ENCODE data around the gene COX7A2. TPM values are rescaled to one million over a fixed set of nuclear protein-coding genes. Genes with fewer than 3 reads are reported as not detected.
A peak's percentile ranks its signal among the peaks of the same experiment; 100 is the strongest.

COX7A2 gene
- polyA plus RNA-seq, 2 donors: 393 to 531 TPM

- Histone ChIP-seq H3K27ac (ENCODE audit: low read depth in 2 of 2, low read length in 1 of 2) (peak overlapping the region in 1 of 2 donors; percentile 23), H3K9me3 (ENCODE audit: control insufficient read depth in 2 of 2, insufficient read depth in 1 of 2, low read depth in 1 of 2, low read length in 1 of 2) (no peaks in the 10 kb centered on the region), H3K4me3 (ENCODE audit: low read depth in 1 of 2, low read length in 2 of 2) (no peak overlapping the region), H3K4me1 (ENCODE audit: control insufficient read depth in 2 of 2, insufficient read depth in 2 of 2, low read length in 1 of 2) (peaks cover 0 to 5% of the 10 kb centered on the region in 2 donors), H3K27me3 (ENCODE audit: control insufficient read depth in 1 of 2, insufficient read depth in 2 of 2, low read length in 2 of 2) (no peaks in the 10 kb centered on the region), H3K36me3 (ENCODE audit: control insufficient read depth in 2 of 2, insufficient read depth in 2 of 2, low read length in 1 of 2) (peaks cover 2 to 3% of the 10 kb centered on the region in 2 donors)
- WGBS, 2 donors: 81 to 84% methylated on average over 5 of the region's 5 CpGs
Observed at GRCh38 chr6:75272145-75272840, 28.7 kb upstream of the COX7A2 start.

GRCh38 chr6:75268988-75269354 is 25.4 kb upstream of the COX7A2 start:
- no peak overlapping the region for H3K4me3 ChIP-seq (ENCODE audit: low read depth in 1 of 2, low read length in 2 of 2)
- peaks cover 0 to 5% of the 10 kb centered on the region in 2 donors for H3K4me1 ChIP-seq (ENCODE audit: control insufficient read depth in 2 of 2, insufficient read depth in 2 of 2, low read length in 1 of 2)
- WGBS, 2 donors: 91% methylated on average over 4 of the region's 4 CpGs
- H3K27ac ChIP-seq (ENCODE audit: low read depth in 2 of 2, low read length in 1 of 2): no peak overlapping the region
- peaks cover 2 to 3% of the 10 kb centered on the region in 2 donors for H3K36me3 ChIP-seq (ENCODE audit: control insufficient read depth in 2 of 2, insufficient read depth in 2 of 2, low read length in 1 of 2)
- H3K9me3 ChIP-seq (ENCODE audit: control insufficient read depth in 2 of 2, insufficient read depth in 1 of 2, low read depth in 1 of 2, low read length in 1 of 2): no peaks in the 10 kb centered on the region
- H3K27me3 ChIP-seq (ENCODE audit: control insufficient read depth in 1 of 2, insufficient read depth in 2 of 2, low read length in 2 of 2): no peaks in the 10 kb centered on the region

GRCh38 chr6:75268121-75268987 is 24.8 kb upstream of the COX7A2 start:
- H3K9me3 ChIP-seq (ENCODE audit: control insufficient read depth in 2 of 2, insufficient read depth in 1 of 2, low read depth in 1 of 2, low read length in 1 of 2): no peaks in the 10 kb centered on the region
- peaks cover 2 to 3% of the 10 kb centered on the region in 2 donors for H3K36me3 ChIP-seq (ENCODE audit: control insufficient read depth in 2 of 2, insufficient read depth in 2 of 2, low read length in 1 of 2)
- no peaks in the 10 kb centered on the region for H3K27me3 ChIP-seq (ENCODE audit: control insufficient read depth in 1 of 2, insufficient read depth in 2 of 2, low read length in 2 of 2)
- H3K27ac ChIP-seq (ENCODE audit: low read depth in 2 of 2, low read length in 1 of 2): peak overlapping the region; percentile 7 to 55
- H3K4me3 ChIP-seq (ENCODE audit: low read depth in 1 of 2, low read length in 2 of 2): no peak overlapping the region
- peaks cover 0 to 5% of the 10 kb centered on the region in 2 donors for H3K4me1 ChIP-seq (ENCODE audit: control insufficient read depth in 2 of 2, insufficient read depth in 2 of 2, low read length in 1 of 2)
- WGBS, 2 donors: 66 to 67% methylated on average over 5 of the region's 5 CpGs

- no peak overlapping the region for H3K27ac ChIP-seq (ENCODE audit: low read depth in 2 of 2, low read length in 1 of 2)
- H3K9me3 ChIP-seq (ENCODE audit: control insufficient read depth in 2 of 2, insufficient read depth in 1 of 2, low read depth in 1 of 2, low read length in 1 of 2): no peaks in the 10 kb centered on the region
- peaks cover 0 to 5% of the 10 kb centered on the region in 2 donors for H3K4me1 ChIP-seq (ENCODE audit: control insufficient read depth in 2 of 2, insufficient read depth in 2 of 2, low read length in 1 of 2)
- no peak overlapping the region for H3K4me3 ChIP-seq (ENCODE audit: low read depth in 1 of 2, low read length in 2 of 2)
- 40 to 48% methylated on average over 4 of the region's 4 CpGs for WGBS, 2 donors
- H3K27me3 ChIP-seq (ENCODE audit: control insufficient read depth in 1 of 2, insufficient read depth in 2 of 2, low read length in 2 of 2): no peaks in the 10 kb centered on the region
- peaks cover 2 to 3% of the 10 kb centered on the region in 2 donors for H3K36me3 ChIP-seq (ENCODE audit: control insufficient read depth in 2 of 2, insufficient read depth in 2 of 2, low read length in 1 of 2)
Observed at GRCh38 chr6:75267461-75267860, 23.9 kb upstream of the COX7A2 start.

GRCh38 chr6:75266716-75267291 is 23.2 kb upstream of the COX7A2 start:
- H3K36me3 ChIP-seq (ENCODE audit: control insufficient read depth in 2 of 2, insufficient read depth in 2 of 2, low read length in 1 of 2): peaks cover 2 to 3% of the 10 kb centered on the region in 2 donors
- 49 to 58% methylated on average over 2 of the region's 2 CpGs for WGBS, 2 donors

GRCh38 chr6:75263401-75263750 is 19.8 kb upstream of the COX7A2 start:
- Histone ChIP-seq H3K36me3 (ENCODE audit: control insufficient read depth in 2 of 2, insufficient read depth in 2 of 2, low read length in 1 of 2) (peaks cover 2% of the 10 kb centered on the region in 2 donors), H3K27ac (ENCODE audit: low read depth in 2 of 2, low read length in 1 of 2) (no peak overlapping the region), H3K9me3 (ENCODE audit: control insufficient read depth in 2 of 2, insufficient read depth in 1 of 2, low read depth in 1 of 2, low read length in 1 of 2) (no peaks in the 10 kb centered on the region), H3K27me3 (ENCODE audit: control insufficient read depth in 1 of 2, insufficient read depth in 2 of 2, low read length in 2 of 2) (no peaks in the 10 kb centered on the region), H3K4me1 (ENCODE audit: control insufficient read depth in 2 of 2, insufficient read depth in 2 of 2, low read length in 1 of 2) (peaks cover 0 to 1% of the 10 kb centered on the region in 2 donors), H3K4me3 (ENCODE audit: low read depth in 1 of 2, low read length in 2 of 2) (no peak overlapping the region)

More at GRCh38 chr6:75266716-75267291, 23.2 kb upstream of the COX7A2 start:
- Histone ChIP-seq H3K9me3 (ENCODE audit: control insufficient read depth in 2 of 2, insufficient read depth in 1 of 2, low read depth in 1 of 2, low read length in 1 of 2) (no peaks in the 10 kb centered on the region), H3K4me3 (ENCODE audit: low read depth in 1 of 2, low read length in 2 of 2) (no peak overlapping the region), H3K27me3 (ENCODE audit: control insufficient read depth in 1 of 2, insufficient read depth in 2 of 2, low read length in 2 of 2) (no peaks in the 10 kb centered on the region), H3K4me1 (ENCODE audit: control insufficient read depth in 2 of 2, insufficient read depth in 2 of 2, low read length in 1 of 2) (peaks cover 0 to 5% of the 10 kb centered on the region in 2 donors), H3K27ac (ENCODE audit: low read depth in 2 of 2, low read length in 1 of 2) (no peak overlapping the region)

- H3K27me3 ChIP-seq (ENCODE audit: control insufficient read depth in 1 of 2, insufficient read depth in 2 of 2, low read length in 2 of 2): no peaks in the 10 kb centered on the region
- WGBS, 2 donors: 87% methylated on average over 4 of the region's 4 CpGs
- no peak overlapping the region for H3K4me3 ChIP-seq (ENCODE audit: low read depth in 1 of 2, low read length in 2 of 2)
- peaks cover 0 to 2% of the 10 kb centered on the region in 2 donors for H3K36me3 ChIP-seq (ENCODE audit: control insufficient read depth in 2 of 2, insufficient read depth in 2 of 2, low read length in 1 of 2)
- no peak overlapping the region for H3K27ac ChIP-seq (ENCODE audit: low read depth in 2 of 2, low read length in 1 of 2)
- H3K9me3 ChIP-seq (ENCODE audit: control insufficient read depth in 2 of 2, insufficient read depth in 1 of 2, low read depth in 1 of 2, low read length in 1 of 2): no peaks in the 10 kb centered on the region
- H3K4me1 ChIP-seq (ENCODE audit: control insufficient read depth in 2 of 2, insufficient read depth in 2 of 2, low read length in 1 of 2): no peaks in the 10 kb centered on the region
Observed at GRCh38 chr6:75262716-75263400, 19.3 kb upstream of the COX7A2 start.

- WGBS, 2 donors: 96 to 100% methylated on average over 1 of the region's 1 CpG
- peaks cover 2 to 5% of the 10 kb centered on the region in 2 donors for H3K36me3 ChIP-seq (ENCODE audit: control insufficient read depth in 2 of 2, insufficient read depth in 2 of 2, low read length in 1 of 2)
Observed at GRCh38 chr6:75261299-75261698, 17.7 kb upstream of the COX7A2 start.

GRCh38 chr6:75257343-75258087 is 13.9 kb upstream of the COX7A2 start:
- H3K4me3 ChIP-seq (ENCODE audit: low read depth in 1 of 2, low read length in 2 of 2): no peak overlapping the region
- no peaks in the 10 kb centered on the region for H3K9me3 ChIP-seq (ENCODE audit: control insufficient read depth in 2 of 2, insufficient read depth in 1 of 2, low read depth in 1 of 2, low read length in 1 of 2)
- no peak overlapping the region for H3K27ac ChIP-seq (ENCODE audit: low read depth in 2 of 2, low read length in 1 of 2)
- no peaks in the 10 kb centered on the region for H3K4me1 ChIP-seq (ENCODE audit: control insufficient read depth in 2 of 2, insufficient read depth in 2 of 2, low read length in 1 of 2)
- no peaks in the 10 kb centered on the region for H3K27me3 ChIP-seq (ENCODE audit: control insufficient read depth in 1 of 2, insufficient read depth in 2 of 2, low read length in 2 of 2)
- 97 to 98% methylated on average over 1 of the region's 1 CpG for WGBS, 2 donors
- peaks cover 2 to 5% of the 10 kb centered on the region in 2 donors for H3K36me3 ChIP-seq (ENCODE audit: control insufficient read depth in 2 of 2, insufficient read depth in 2 of 2, low read length in 1 of 2)

More at GRCh38 chr6:75261299-75261698, 17.7 kb upstream of the COX7A2 start:
- H3K27ac ChIP-seq (ENCODE audit: low read depth in 2 of 2, low read length in 1 of 2): no peak overlapping the region
- H3K9me3 ChIP-seq (ENCODE audit: control insufficient read depth in 2 of 2, insufficient read depth in 1 of 2, low read depth in 1 of 2, low read length in 1 of 2): no peaks in the 10 kb centered on the region
- no peaks in the 10 kb centered on the region for H3K27me3 ChIP-seq (ENCODE audit: control insufficient read depth in 1 of 2, insufficient read depth in 2 of 2, low read length in 2 of 2)
- H3K4me1 ChIP-seq (ENCODE audit: control insufficient read depth in 2 of 2, insufficient read depth in 2 of 2, low read length in 1 of 2): no peaks in the 10 kb centered on the region
- H3K4me3 ChIP-seq (ENCODE audit: low read depth in 1 of 2, low read length in 2 of 2): no peak overlapping the region
